K562 (cell line): ENCODE data around the gene SMURF1.

Experiments used
- EZH2 ChIP-seq: IDR thresholded peaks from 2 replicates; pipeline ENCODE4 v1.6.1; 2012; ENCODE audit warnings: low read depth, mild to moderate bottlenecking, inconsistent platforms, low read length, borderline replicate concordance
- ZNF134 ChIP-seq: fragments of 250-450 bp; sonication (Bioruptor Pico); conservative IDR thresholded peaks from 2 replicates; pipeline ENCODE4 v1.4.0; 2020
- ZNF431 ChIP-seq: sonication (generic); formaldehyde crosslinking; IDR thresholded peaks from 2 replicates; pipeline ENCODE4 v1.8.0; 2022; ENCODE audit warnings: mild to moderate bottlenecking, missing genetic modification reagents
- TF ChIP-seq, protein P1 (sequence below): sonication (generic); formaldehyde crosslinking; IDR thresholded peaks from 2 replicates; pipeline ENCODE4 v1.8.0; 2022; ENCODE audit warnings: mild to moderate bottlenecking, missing genetic modification reagents

DNA sequence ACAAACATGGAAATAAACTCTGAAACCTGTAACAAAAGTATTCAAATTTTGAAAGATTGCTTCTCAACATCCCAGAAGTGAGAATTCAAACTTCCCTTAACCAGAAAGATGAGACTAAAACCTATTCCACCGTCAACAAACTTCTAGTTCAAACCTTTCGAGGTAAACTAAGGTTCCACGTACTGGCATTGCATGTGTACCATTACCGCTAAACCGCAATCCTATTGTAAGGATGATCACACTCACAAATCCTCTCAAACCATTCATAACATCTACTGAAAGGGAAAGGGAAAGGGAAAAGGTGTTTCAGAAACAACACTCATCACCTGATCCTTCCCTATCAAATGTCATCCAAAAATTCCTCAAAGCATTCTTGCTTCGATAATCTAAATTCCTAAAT lies 3.1 kb downstream of the SMURF1 start:
- TF ChIP-seq, protein P1, sequence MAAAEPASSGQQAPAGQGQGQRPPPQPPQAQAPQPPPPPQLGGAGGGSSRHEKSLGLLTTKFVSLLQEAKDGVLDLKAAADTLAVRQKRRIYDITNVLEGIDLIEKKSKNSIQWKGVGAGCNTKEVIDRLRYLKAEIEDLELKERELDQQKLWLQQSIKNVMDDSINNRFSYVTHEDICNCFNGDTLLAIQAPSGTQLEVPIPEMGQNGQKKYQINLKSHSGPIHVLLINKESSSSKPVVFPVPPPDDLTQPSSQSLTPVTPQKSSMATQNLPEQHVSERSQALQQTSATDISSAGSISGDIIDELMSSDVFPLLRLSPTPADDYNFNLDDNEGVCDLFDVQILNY = no peak
- no peak for TF ChIP-seq ZNF431 (CRISPR knock-in tag)
- TF ChIP-seq ZNF134 (CRISPR knock-in tag) = no peak
- no peak for TF ChIP-seq EZH2
